Measurements from ENCODE around the gene MAP3K5. TPM values are rescaled to one million over a fixed set of nuclear protein-coding genes. Genes with fewer than 3 reads are reported as not detected.

MAP3K5 gene
- total and polyA plus RNA-seq, 4 donors, result 7.5 to 28.3 (median 22.8) TPM

- Histone ChIP-seq H3K27ac (ENCODE audit: low read depth in 1 of 2, low read length in 1 of 2) (no peak overlapping the region), H3K36me3 (ENCODE audit: control insufficient read depth in 4 of 4, insufficient read depth in 4 of 4, low read length in 4 of 4) (no peaks in the 10 kb centered on the region), H3K27me3 (ENCODE audit: control insufficient read depth in 3 of 3, insufficient read depth in 3 of 3, low read length in 2 of 3) (no peaks in the 10 kb centered on the region), H3K9ac (ENCODE audit: insufficient read depth in 1 of 2, low read length in 2 of 2) (no peak overlapping the region), H3K4me1 (ENCODE audit: control insufficient read depth in 5 of 5, insufficient read depth in 5 of 5, low read length in 5 of 5) (peaks cover 0 to 10% (median 0%) of the 10 kb centered on the region in 5 donors), H3K4me3 (no peak overlapping the region), H3K9me3 (ENCODE audit: control insufficient read depth in 4 of 4, insufficient read depth in 3 of 4, low read length in 3 of 4) (no peaks in the 10 kb centered on the region)
- 81 to 87% methylated on average over 7 of the region's 7 CpGs for WGBS, 2 donors
- TF ChIP-seq CTCF (IDR thresholded peaks at IDR 0.05; ENCODE audit: control extremely low read depth, extremely low read depth), result no peak
- DNase-seq (no peak), ATAC-seq (ENCODE audit: insufficient read depth, low FRiP score) (no peak)
These were observed 37.5 kb downstream of the MAP3K5 start for GRCh38 chr6:136754820-136755219.

- no peak for TF ChIP-seq CTCF (IDR thresholded peaks at IDR 0.05; ENCODE audit: control extremely low read depth, extremely low read depth)
- no peaks in the 10 kb centered on the region for H3K36me3 ChIP-seq (ENCODE audit: control insufficient read depth in 4 of 4, insufficient read depth in 4 of 4, low read length in 4 of 4)
- H3K27me3 ChIP-seq (ENCODE audit: control insufficient read depth in 3 of 3, insufficient read depth in 3 of 3, low read length in 2 of 3), result no peaks in the 10 kb centered on the region
- H3K27ac ChIP-seq (ENCODE audit: low read depth in 1 of 2, low read length in 1 of 2), result peak overlapping the region in 1 of 2 donors; percentile 3
- WGBS, 2 donors, result 75 to 86% methylated on average over 7 of the region's 7 CpGs
- no peaks in the 10 kb centered on the region for H3K9me3 ChIP-seq (ENCODE audit: control insufficient read depth in 4 of 4, insufficient read depth in 3 of 4, low read length in 3 of 4)
- H3K4me3 ChIP-seq, result no peak overlapping the region
- peaks cover 0 to 10% (median 0%) of the 10 kb centered on the region in 5 donors for H3K4me1 ChIP-seq (ENCODE audit: control insufficient read depth in 5 of 5, insufficient read depth in 5 of 5, low read length in 5 of 5)
- H3K9ac ChIP-seq (ENCODE audit: insufficient read depth in 1 of 2, low read length in 2 of 2), result no peak overlapping the region
- ATAC-seq (ENCODE audit: insufficient read depth, low FRiP score), result no peak
- no peak for DNase-seq
These were observed 38.7 kb downstream of the MAP3K5 start for GRCh38 chr6:136753624-136754023.

DNA sequence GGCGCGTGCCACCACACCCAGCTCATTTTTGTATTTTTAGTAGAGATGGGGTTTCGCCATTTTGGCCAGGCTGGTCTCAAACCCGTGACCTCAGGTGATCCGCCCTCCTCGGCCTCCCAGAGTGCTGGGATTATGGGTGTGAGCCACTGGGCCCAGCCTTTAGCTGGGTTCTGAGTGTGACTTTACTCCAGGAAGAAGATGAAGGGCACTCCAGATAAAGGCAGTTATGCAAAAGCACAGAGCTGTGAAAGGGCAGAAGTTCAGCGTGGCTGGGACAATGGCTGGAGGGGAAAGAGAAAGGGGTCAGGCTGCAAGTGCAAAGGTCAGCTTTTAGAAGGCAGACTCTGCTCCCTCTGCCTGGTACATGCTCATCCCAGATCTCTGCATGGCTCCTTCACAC, 39.7 kb downstream of the MAP3K5 start:
- WGBS, 2 donors, result 73 to 78% methylated on average over 7 of the region's 7 CpGs

More for the DNA sequence above, 39.7 kb downstream of the MAP3K5 start:
- Histone ChIP-seq H3K4me1 (ENCODE audit: control insufficient read depth in 5 of 5, insufficient read depth in 5 of 5, low read length in 5 of 5) (peaks cover 0 to 10% (median 0%) of the 10 kb centered on the region in 5 donors), H3K27ac (ENCODE audit: low read depth in 1 of 2, low read length in 1 of 2) (no peak overlapping the region), H3K9ac (ENCODE audit: insufficient read depth in 1 of 2, low read length in 2 of 2) (no peak overlapping the region), H3K27me3 (ENCODE audit: control insufficient read depth in 3 of 3, insufficient read depth in 3 of 3, low read length in 2 of 3) (no peaks in the 10 kb centered on the region), H3K4me3 (no peak overlapping the region), H3K9me3 (ENCODE audit: control insufficient read depth in 4 of 4, insufficient read depth in 3 of 4, low read length in 3 of 4) (no peaks in the 10 kb centered on the region), H3K36me3 (ENCODE audit: control insufficient read depth in 4 of 4, insufficient read depth in 4 of 4, low read length in 4 of 4) (no peaks in the 10 kb centered on the region)
- DNase-seq (no peak), ATAC-seq (ENCODE audit: insufficient read depth, low FRiP score) (no peak)
- TF ChIP-seq CTCF (IDR thresholded peaks at IDR 0.05; ENCODE audit: control extremely low read depth, extremely low read depth), result no peak

Data from lung (tissue), 12 donors.